ENCODE data around the gene UBA7. TPM values are rescaled to one million over a fixed set of nuclear protein-coding genes. Genes with fewer than 3 reads are reported as not detected.

The UBA7 gene
- total RNA-seq, 2 donors from 2014 or later, result 1.0 to 3.4 TPM

GRCh38 chr3:49769286-49769915 is 44.4 kb downstream of the UBA7 start:
- Mint-ChIP-seq H3K9me3 (no peaks in the 10 kb centered on the region), H3K27me3 (ENCODE audit: insufficient read depth) (no peaks in the 10 kb centered on the region), H3K36me3 (ENCODE audit: low read depth) (peaks cover 28% of the 10 kb centered on the region), H3K27ac (no peak overlapping the region), H3K4me1 (no peaks in the 10 kb centered on the region), H3K4me3 (no peak overlapping the region)
- Histone ChIP-seq H3K4me3 (ENCODE audit: low read length) (no peak overlapping the region), H3K4me1 (ENCODE audit: control insufficient read depth, insufficient read depth, low read length) (no peaks in the 10 kb centered on the region), H3K27ac (ENCODE audit: low read depth, low read length) (no peak overlapping the region), H3K9me3 (ENCODE audit: control insufficient read depth, low read length) (no peaks in the 10 kb centered on the region), H3K36me3 (ENCODE audit: control insufficient read depth, insufficient read depth, low read length) (peaks cover 45% of the 10 kb centered on the region), H3K27me3 (ENCODE audit: control insufficient read depth, insufficient read depth, low read length, poor library complexity, severe bottlenecking) (no peaks in the 10 kb centered on the region), H3K9ac (ENCODE audit: extremely low read depth, low read length, poor library complexity, severe bottlenecking) (no peak overlapping the region)
- WGBS, 2 experiments (ENCODE audit: insufficient coverage in 1 of 2, insufficient read length in 1 of 2), result 94% methylated on average over 3 of the region's 3 CpGs; no CpG with 5 or more reads in 1 of the 2 experiments
- no peak for TF ChIP-seq CTCF (conservative IDR thresholded peaks at IDR 0.05)
- no peak for DNase-seq

GRCh38 chr3:49763981-49764380 is 49.8 kb downstream of the UBA7 start:
- DNase-seq, result no peak
- no peak overlapping the region for H3K4me3 ChIP-seq (ENCODE audit: low read length)
- no peaks in the 10 kb centered on the region for H3K4me1 ChIP-seq (ENCODE audit: control insufficient read depth, insufficient read depth, low read length)
- no peak for TF ChIP-seq CTCF (conservative IDR thresholded peaks at IDR 0.05)
- H3K9me3 ChIP-seq (ENCODE audit: control insufficient read depth, low read length), result no peaks in the 10 kb centered on the region
- no peak overlapping the region for H3K27ac ChIP-seq (ENCODE audit: low read depth, low read length)
- no peak overlapping the region for H3K4me3 Mint-ChIP-seq
- peaks cover 34% of the 10 kb centered on the region for H3K36me3 ChIP-seq (ENCODE audit: control insufficient read depth, insufficient read depth, low read length)
- H3K9ac ChIP-seq (ENCODE audit: extremely low read depth, low read length, poor library complexity, severe bottlenecking), result no peak overlapping the region
- H3K9me3 Mint-ChIP-seq, result no peaks in the 10 kb centered on the region
- WGBS, 2 experiments (ENCODE audit: insufficient coverage in 1 of 2, insufficient read length in 1 of 2), result 87 to 93% methylated on average over 2 to 4 of the region's 4 CpGs
- H3K4me1 Mint-ChIP-seq, result no peaks in the 10 kb centered on the region
- H3K27me3 ChIP-seq (ENCODE audit: control insufficient read depth, insufficient read depth, low read length, poor library complexity, severe bottlenecking), result no peaks in the 10 kb centered on the region
- H3K36me3 Mint-ChIP-seq (ENCODE audit: low read depth), result peaks cover 30% of the 10 kb centered on the region
- no peak overlapping the region for H3K27ac Mint-ChIP-seq
- H3K27me3 Mint-ChIP-seq (ENCODE audit: insufficient read depth), result no peaks in the 10 kb centered on the region

- Mint-ChIP-seq H3K36me3 (ENCODE audit: low read depth) (peaks cover 30% of the 10 kb centered on the region), H3K27me3 (ENCODE audit: insufficient read depth) (no peaks in the 10 kb centered on the region), H3K27ac (no peak overlapping the region), H3K4me3 (no peak overlapping the region), H3K9me3 (no peaks in the 10 kb centered on the region), H3K4me1 (peaks cover 8% of the 10 kb centered on the region)
- no peaks in the 10 kb centered on the region for H3K27me3 ChIP-seq (ENCODE audit: control insufficient read depth, insufficient read depth, low read length, poor library complexity, severe bottlenecking)
- DNase-seq, result no peak
- H3K9me3 ChIP-seq (ENCODE audit: control insufficient read depth, low read length), result no peaks in the 10 kb centered on the region
- H3K9ac ChIP-seq (ENCODE audit: extremely low read depth, low read length, poor library complexity, severe bottlenecking), result no peak overlapping the region
- H3K27ac ChIP-seq (ENCODE audit: low read depth, low read length), result no peak overlapping the region
- no peak overlapping the region for H3K4me3 ChIP-seq (ENCODE audit: low read length)
- H3K4me1 ChIP-seq (ENCODE audit: control insufficient read depth, insufficient read depth, low read length), result no peaks in the 10 kb centered on the region
- TF ChIP-seq CTCF (conservative IDR thresholded peaks at IDR 0.05), result no peak
- peaks cover 34% of the 10 kb centered on the region for H3K36me3 ChIP-seq (ENCODE audit: control insufficient read depth, insufficient read depth, low read length)
- WGBS, 2 experiments (ENCODE audit: insufficient coverage in 1 of 2, insufficient read length in 1 of 2), result 89 to 95% methylated on average over 3 of the region's 3 CpGs
These were observed 52.1 kb downstream of the UBA7 start for GRCh38 chr3:49761661-49762060.

All from endodermal cell (in vitro differentiated cells).